Stimulated activated CD8-positive, alpha-beta memory T cell treated with anti-CD3 and anti-CD28 coated beads, Interleukin-7, amount 100 ng/mL, for 4 hours (primary cell): ENCODE data around the gene RAB11FIP5.
"Not testable (repeated sequence)": the region's sequence is repeated elsewhere in the genome, so short reads cannot be mapped to it uniquely, and the experiment has no call there.

ENCODE experiments used
- DNase-seq, 2 donors: peaks; one replicate each; pipeline ENCODE4 v3.0.0-alpha.2; 2020; ENCODE audit warnings: low read depth in 2 of 2

Gene RAB11FIP5

GRCh38 chr2:73112913-73113854 is at the start of gene RAB11FIP5:
TSS of gene RAB11FIP5 (minus strand) at chr2:73112948. CDS start at chr2:73112777, 171 bp downstream.
- peak; percentile 44 to 77 for DNase-seq

- DNase-seq, result peak in 1 of 2 donors; percentile 19
Observed at GRCh38 chr2:73156539-73157124, 43.9 kb upstream of the RAB11FIP5 start.

- no peak for DNase-seq
Observed at GRCh38 chr2:73142937-73143336, 30.2 kb upstream of the RAB11FIP5 start.

DNA sequence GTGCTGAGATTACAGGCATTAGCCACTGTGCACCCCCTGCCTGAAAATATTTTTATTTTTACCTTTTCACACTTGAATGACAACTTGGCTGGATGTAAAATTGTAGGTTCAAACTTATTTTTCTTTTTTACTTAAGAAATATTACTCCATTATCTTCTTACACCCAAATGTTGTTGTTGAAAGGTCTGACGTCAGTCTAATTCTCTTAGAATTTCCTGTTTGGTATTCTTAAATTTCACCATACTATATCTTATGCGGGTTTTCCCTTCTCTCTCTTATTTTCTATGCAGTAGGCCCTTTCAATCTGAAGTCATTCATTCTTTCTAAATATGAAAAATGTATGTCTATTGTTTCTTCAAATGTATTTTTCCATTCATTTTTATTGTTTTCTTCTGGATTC is 29.1 kb upstream of the RAB11FIP5 start:
- no peak for DNase-seq

DNA sequence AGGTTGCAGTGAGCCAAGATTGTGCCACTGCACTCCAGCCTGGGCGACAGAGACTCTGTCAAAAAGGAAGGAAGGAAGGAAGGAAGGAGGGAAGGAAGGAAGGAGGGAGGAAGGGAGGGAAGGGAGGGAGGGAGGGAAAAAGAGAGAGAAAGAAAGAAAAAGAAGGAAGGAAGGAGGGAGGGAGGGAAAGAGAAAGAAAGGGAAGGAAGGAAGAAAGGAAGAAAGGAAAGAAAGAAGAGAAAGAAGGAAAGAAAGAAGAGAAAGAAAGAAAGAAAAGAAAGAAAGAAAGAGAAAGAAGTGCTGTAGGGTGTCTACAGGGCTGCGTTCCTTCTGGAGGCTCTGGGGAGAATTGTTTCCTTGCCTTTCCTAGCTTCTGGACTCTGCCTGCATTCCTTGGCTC is 22.5 kb upstream of the RAB11FIP5 start:
- no peak for DNase-seq

- no peak for DNase-seq
Observed at GRCh38 chr2:73134471-73134870, 21.7 kb upstream of the RAB11FIP5 start.

- no peak for DNase-seq
Observed at GRCh38 chr2:73133566-73134197, 20.9 kb upstream of the RAB11FIP5 start.

DNA sequence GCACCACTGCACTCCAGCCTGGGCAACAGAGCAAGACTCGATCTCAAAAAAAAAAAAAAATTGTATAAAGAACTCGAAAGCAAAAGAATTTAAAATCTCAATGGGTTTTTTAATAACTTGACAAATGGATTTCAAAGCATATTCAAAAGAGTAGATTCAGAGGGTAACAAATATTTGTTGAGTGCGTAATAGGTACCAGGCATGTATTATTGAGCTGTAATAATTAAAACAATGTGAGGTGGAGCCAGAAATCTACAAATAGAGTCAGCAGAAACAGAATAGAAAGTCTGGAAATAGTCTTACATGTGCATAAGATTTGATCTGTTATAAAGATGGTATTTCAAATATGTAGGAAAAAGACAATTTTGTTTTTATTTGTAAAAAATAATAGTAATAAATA is 19.1 kb upstream of the RAB11FIP5 start:
- DNase-seq, result no peak

DNA sequence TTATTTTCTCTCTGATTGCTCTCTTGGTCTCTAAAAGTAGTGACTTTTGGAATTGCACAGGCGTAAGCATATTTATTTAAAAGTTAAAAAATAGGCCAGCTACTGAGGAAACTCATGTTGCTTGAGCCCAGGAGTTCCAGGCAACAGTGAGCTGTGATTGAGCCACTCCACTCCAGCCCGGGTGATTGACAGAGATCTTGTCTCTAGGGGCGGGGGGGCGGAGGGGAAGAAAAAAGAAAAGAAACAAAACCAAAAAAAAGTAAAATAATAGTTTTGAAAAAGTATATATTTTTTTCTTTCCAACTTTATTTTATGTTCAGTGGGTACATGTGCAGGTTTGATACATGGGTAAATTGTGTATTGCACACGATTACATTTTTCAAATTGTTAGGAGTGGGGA is 18.0 kb upstream of the RAB11FIP5 start:
- no peak for DNase-seq

GRCh38 chr2:73128841-73129535 is 16.2 kb upstream of the RAB11FIP5 start:
- DNase-seq, result no peak

DNA sequence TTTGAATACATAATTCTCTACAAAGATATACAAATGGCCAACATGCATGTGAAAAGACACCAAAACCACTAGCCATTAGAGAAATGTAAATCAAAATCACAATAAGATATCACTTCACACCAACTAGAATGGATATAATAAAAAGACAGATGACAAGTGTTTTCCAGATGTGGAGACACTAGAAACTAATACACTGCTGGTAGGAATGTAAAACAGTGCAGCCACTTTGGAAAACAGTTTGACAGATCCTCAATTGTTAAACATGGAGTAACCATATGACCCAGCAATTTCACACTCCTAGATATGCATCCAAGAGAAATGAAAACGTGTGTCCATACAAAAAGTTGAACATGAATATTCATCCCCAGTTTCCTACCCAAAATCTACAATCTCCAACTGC is 9.8 kb upstream of the RAB11FIP5 start:
- DNase-seq, result no peak

DNA sequence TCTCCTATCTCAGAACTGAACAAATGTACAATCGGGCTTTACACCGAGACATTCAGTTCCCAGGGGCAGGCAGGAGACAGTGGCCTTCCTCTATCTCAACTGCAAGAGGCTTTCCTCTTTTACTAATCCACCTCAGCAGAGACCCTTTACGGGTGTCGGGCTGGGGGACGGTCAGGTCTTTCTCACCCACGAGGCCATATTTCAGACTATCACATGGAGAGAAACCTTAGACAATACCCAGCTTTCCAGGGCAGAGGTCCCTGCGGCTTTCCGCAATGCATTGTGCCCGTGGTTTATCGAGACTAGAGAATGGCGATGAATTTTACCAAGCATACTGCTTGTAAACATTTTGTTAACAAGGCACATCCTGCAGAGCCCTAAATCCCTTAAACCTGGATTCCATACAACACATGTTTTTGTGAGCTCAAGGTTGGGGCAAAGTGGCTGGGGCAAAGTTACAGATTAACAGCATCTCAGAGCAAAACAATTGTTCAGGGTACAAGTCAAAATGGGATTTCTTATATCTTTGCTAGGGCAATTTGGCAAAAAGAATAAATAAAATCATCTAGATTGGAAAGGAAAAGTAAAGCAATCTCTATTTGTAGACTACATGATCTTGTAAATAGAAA is 7.0 kb upstream of the RAB11FIP5 start:
- DNase-seq, result not testable (repeated sequence)

- no peak for DNase-seq
Observed at GRCh38 chr2:73117441-73117840, 4.7 kb upstream of the RAB11FIP5 start.

DNA sequence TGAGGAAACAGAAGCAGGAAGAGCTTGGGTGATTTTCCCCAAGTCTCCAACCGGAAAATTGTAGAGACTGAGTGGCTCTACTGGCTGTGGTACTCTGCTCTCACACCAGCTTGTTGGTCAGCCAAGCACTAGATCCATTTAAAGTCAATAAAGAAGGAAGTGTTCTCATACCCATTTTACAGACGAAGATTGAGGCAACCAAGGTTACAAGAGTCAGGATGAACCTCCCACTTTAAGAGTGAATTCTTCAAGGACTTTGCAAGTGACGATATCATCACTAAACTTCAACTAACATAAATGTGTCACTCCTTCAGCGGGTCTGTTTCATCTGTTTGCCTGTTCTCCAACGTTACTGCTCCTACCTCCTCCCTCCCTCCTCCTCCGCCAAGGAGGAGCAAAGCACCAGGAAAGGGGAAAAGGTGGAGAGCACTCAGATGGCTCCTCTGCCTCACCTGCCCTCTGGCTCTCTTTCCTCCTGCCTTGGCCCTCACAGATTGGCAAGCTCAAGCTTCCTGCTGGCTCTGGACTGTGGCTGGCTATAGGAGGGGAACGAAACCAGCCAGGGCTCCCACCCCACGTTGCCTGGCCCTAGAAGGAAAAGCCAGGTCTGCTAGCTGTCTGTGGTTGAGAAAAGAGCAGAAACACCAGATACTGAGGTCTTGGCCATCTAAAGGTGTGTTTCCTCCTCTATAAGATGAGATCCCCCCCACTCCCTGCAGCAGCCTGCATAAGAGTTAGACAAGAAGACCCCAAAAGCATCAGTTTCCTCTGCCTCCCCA is 3.6 kb upstream of the RAB11FIP5 start:
- DNase-seq, result no peak

GRCh38 chr2:73114273-73114867 is 1.6 kb upstream of the RAB11FIP5 start:
- no peak for DNase-seq

DNA sequence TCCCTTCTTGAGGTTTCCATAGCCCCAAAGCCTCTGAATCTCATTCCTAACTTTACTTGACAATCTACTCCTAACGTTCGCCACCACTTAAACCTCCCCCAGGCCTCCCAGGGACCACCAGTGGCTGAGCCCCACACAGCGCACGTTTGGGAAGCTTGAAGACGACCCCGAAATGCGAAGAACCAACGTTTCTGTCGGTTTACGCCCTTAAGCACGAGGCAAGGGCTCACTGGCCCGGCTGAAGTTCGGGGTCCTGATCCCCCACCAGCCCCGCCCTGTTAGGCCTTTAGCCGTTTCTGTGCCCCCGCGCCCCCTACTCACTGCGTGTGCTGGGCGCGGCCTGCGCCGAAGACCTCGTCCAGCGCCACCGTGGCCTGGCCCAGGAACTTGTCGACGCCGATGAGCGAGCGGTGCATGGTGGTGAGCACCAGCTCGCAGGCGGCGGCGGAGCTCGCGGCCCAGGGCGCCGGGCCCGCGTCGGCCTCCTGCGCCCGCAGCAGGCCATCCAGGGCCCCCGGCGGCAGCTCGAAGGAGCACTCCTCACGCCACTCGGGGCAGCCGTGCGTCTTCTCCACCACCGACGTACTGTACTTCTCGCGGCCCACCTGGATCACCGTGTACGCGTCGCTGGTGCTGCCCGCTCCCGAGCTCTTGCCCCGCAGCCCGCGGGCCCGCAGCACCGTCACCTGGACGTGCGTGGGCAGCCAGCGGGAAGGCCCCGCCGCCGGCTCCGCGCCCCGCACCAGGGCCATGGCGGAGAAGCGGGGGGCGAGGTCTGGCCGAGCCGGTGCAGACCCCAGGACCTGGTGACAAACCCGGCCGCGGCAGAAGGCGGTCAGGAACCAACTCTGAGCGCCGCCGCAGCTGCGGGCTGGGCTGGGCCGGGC is 479 bp downstream of the RAB11FIP5 start:
- peak in 1 of 2 donors; percentile 9 for DNase-seq

GRCh38 chr2:73111073-73112025 is 1.4 kb downstream of the RAB11FIP5 start:
- DNase-seq, result no peak
